Measurements from ENCODE around the gene HOXA11.

HOXA11 gene

GRCh38 chr7:27199849-27200760 lies 15.1 kb upstream of the HOXA11 start, which contains the start of gene HOXA13:
HOXA13 (minus strand) TSS chr7:27200091; CDS start chr7:27200077, 14 bp downstream.
- TF ChIP-seq CTCF (IDR thresholded peaks at IDR 0.05), result no peak

GRCh38 chr7:27198871-27199801 lies 14.1 kb upstream of the HOXA11 start:
- no peak for TF ChIP-seq CTCF (IDR thresholded peaks at IDR 0.05)

GRCh38 chr7:27198138-27198841 lies 13.3 kb upstream of the HOXA11 start:
- no peak for TF ChIP-seq CTCF (IDR thresholded peaks at IDR 0.05)

GRCh38 chr7:27197137-27198042 lies 12.4 kb upstream of the HOXA11 start:
- TF ChIP-seq CTCF (IDR thresholded peaks at IDR 0.05), result no peak

GRCh38 chr7:27196287-27196767 lies 11.3 kb upstream of the HOXA11 start:
- TF ChIP-seq CTCF (IDR thresholded peaks at IDR 0.05), result peak; percentile 83

- TF ChIP-seq CTCF (IDR thresholded peaks at IDR 0.05), result no peak
Observed at GRCh38 chr7:27194686-27195379, 9.8 kb upstream of the HOXA11 start.

All from LNCAP (cell line).